Stimulated activated CD8-positive, alpha-beta memory T cell treated with anti-CD3 and anti-CD28 coated beads, Interleukin-15, amount 100 ng/mL, for 48 hours (primary cell): ENCODE results near the gene SPTLC2.

ENCODE experiments used
- DNase-seq, 2 donors: peaks; one replicate each; pipeline ENCODE4 v3.0.0-alpha.2; 2020; ENCODE audit warnings: low read depth in 2 of 2

SPTLC2 gene

DNA sequence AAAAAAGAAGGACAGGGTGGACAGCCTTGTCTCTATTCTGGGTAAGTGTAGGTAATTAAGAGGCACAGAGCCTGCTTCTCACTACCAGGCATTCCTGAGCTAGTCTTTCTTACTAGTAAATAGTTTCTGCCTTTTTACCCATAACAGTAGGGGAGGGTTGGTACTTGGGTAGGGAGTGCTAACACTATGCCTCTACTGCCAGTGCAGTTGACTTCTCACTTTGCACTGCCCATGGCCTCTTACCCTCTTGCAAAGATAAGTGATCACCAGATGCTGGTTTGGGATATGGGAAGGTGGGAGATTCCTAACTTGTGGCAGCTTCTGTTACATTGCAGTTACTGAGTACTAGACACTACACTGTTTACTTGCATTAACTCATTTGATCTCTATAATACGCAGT lies 146.9 kb downstream of the SPTLC2 start:
- DNase-seq, result no peak

DNA sequence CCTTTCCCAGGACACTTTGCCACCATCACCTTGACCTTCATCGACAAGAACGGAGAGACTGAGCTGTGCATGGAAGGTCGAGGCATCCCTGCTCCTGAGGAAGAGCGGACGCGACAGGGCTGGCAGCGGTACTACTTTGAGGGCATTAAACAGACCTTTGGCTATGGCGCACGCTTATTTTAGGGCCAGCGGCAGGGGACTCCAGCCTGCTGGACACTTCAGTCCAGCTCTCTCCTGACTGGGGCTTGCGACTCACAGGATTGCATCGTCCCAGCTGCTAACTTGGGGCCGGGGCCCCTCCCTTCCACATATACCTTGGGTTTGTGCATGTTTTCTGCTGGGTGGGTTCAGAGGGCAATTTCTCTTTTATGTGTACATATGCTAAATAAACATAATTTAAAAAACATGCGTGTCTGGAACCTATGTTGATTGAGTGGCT lies 147.4 kb downstream of the SPTLC2 start:
- DNase-seq, result no peak

DNA sequence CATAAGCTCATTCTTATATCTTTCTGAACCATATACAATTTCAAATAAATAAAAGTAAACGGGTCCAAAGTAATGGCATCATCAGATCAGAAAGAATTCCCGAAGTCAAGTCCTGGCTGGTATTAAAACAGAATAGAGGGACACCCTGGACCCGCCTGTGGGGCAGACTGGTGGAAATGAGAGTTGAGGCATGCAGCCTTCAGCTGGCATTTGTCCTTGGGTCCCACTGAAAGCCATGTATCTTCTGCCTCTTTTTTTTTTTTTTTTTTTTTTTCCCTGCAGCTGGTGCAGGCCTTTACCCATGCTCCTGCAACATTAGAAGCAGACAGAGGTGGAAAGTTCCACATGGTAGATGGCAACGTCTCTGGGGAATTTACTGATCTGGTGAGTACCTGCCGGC lies 148.6 kb downstream of the SPTLC2 start:
- DNase-seq, result no peak

DNA sequence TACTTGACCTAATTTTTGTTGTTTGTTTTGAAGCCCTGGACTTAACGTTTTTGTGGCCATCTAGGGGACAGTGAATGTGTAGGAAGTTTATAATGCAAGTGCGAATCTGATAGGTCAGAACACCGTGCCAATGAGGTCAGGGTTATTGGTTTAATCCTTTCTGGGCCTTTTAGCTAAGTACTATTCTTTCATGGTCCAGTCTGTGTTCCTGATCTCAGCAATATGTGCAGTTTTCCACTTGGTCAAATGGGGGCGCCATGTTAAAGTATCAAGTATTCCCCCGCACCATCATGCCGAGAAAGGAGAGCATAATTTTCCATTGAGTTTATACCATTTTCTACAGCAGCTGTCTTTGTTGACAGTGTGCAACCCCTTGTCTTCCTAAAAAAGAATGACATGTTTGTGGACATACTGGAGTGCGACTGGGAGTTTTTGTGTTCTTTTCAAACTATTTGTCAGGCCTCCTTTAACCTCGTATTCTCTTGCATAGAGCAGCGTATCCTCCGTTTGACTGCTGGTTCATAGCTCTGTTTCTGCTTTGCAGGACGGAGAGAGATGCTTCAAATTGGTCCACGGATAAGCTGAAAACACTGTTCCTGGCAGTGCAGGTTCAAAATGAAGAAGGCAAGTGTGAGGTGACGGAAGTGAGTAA lies 157.2 kb downstream of the SPTLC2 start:
- peak; percentile 36 to 47 for DNase-seq

DNA sequence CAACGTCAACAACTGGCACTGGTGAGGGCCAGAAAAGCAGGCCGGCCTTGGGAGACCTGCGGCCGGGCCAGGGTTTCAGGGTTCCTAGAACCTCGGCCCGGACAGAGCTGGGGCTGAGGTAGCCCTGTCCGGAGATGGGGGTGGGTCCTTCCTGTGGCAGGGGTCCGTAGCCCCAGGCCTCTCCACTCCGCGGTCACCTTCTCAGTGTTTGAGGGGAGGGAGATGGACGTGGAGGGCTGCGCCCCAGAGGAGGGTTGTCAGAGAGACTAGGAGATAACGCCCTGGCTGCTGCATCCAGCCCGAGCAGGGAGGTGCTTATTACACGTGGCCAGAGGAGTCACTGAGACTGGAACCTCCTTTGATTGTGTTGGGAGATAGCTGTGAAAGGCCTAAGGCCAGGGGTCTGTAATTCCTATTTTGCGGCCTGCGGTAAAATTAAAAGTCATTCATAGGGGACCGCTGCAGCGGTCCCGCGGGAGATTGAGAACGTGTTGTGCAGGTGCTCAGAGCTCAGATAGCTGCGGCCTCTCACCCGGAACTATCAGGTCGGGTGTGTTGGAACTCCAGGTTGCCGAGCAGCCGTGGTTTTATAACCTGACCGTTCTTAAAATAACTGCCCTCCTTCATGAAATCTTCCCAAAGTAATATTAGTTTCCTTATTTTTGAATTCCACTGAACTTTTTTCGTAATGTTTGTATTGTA lies 158.0 kb downstream of the SPTLC2 start:
- DNase-seq, result peak; percentile 8 to 9

DNA sequence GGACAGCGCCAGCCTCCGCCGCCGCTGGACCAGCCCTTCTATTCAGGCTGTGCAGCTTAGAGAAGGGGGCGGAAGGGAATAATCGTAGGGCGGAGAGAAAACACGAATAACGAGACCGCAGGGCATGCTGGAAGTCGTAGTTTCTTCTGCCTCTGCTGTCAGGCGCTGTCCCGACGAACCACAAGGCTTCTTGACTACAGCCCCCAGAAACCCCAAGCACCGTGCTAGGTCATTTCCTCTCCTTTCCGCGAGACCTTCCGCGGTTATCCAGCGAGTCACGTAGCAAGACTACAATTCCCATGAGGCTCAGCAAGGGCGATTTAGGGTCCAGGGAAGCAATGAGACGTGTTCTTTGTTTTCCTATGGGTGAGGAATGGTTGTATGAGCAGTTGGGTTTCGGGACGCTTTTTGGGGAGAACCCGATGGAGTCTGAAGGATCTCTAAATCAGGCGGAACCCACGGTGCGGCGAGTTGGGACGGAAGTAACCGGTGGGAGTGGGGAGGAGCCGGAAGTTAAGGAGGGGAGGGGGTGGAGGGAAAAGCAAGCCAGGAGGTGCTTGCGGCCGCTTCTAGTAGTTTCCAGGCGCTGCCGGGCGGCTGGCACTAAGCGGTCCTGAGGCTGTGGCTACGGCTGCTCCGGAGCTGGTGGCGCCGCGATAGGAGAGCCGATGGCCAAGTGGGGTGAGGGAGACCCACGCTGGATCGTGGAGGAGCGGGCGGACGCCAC lies 158.8 kb downstream of the SPTLC2 start, which contains the start of the genes AHSA1 and VIPAS39:
AHSA1 (plus strand) TSS at position 572 of the 727 bp plus-strand sequence; CDS start at position 669, 97 bp downstream.
VIPAS39 (minus strand) TSS at position 80 of the 727 bp plus-strand sequence. CDS start 3,499 bp downstream, outside the sequence.
- DNase-seq, result peak; percentile 90 to 91

DNA sequence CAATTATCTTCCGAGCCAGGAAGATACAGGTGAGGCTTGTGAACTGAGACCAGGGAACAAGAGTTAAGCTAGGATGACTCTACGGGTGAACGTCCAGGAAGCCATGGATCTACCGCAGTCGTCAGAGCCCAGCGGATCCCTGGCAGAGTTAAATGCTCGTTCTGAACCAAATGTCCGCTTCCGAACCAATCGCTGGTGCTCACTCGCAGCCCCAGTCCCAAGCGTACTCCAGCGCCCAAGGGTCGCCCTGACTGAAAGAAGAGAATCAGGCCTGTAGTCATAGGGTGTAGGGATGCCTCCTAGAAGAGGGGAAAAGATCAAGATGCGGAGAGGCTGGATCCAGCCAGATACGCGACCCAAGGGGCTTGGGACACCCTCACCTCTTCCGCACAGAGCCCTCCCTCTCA lies 159.3 kb downstream of the SPTLC2 start:
- peak in 1 of 2 donors; percentile 2 for DNase-seq
